DLD1 (cell line): ENCODE measurements around the gene CDH13.

Source experiments
- in situ Hi-C: cut with HindIII; loops from 2 replicates; pipeline ENCODE4 v1.10.0; 2017; ENCODE audit warnings: low sequenced_read_pairs

CDH13 gene

DNA sequence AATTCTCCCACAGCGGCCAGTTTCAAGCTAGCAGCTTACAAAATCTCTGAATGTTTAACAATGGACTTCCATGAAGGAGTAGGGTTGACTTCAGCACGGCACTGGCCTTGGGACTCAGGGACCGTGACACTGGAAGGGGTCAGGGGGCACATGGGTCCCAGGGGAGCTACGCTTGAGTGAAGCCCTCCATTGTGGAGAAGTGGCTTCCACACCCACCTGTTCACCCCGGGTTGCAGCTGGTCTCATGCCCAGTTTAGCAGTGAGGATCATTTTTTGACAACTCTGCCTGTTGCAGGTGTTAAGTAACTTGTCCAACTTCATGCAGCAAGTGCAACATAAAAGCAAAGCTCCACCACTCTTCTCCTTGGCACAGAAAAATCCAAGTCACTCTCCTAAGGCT is 510.2 kb downstream of the CDH13 start:
- in situ Hi-C loops: no loop called here

- in situ Hi-C loops: no loop called here
Observed at GRCh38 chr16:83137326-83137781, 510.6 kb downstream of the CDH13 start.

DNA sequence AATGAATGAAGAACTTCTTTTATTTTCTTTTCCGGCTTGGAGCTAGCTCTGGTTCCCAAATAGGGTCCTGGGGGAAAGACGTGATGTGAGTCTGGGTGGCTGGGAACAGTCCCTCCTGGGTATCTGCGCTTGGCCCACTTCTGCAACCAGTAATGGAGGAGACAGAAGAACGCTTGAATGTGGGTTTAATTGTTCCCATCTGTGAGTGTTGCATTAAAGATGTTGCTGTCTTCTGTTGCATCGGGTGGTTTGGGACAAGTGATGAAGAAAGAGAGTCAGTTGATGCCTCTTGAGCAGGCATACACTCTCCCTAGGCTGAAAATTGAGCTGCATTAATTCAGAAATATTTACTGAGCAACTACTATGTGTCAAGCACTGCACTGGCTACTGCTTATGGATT is 511.1 kb downstream of the CDH13 start:
- in situ Hi-C loops: no loop called here

GRCh38 chr16:83138512-83138911 is 511.7 kb downstream of the CDH13 start:
- in situ Hi-C loops: no loop called here

DNA sequence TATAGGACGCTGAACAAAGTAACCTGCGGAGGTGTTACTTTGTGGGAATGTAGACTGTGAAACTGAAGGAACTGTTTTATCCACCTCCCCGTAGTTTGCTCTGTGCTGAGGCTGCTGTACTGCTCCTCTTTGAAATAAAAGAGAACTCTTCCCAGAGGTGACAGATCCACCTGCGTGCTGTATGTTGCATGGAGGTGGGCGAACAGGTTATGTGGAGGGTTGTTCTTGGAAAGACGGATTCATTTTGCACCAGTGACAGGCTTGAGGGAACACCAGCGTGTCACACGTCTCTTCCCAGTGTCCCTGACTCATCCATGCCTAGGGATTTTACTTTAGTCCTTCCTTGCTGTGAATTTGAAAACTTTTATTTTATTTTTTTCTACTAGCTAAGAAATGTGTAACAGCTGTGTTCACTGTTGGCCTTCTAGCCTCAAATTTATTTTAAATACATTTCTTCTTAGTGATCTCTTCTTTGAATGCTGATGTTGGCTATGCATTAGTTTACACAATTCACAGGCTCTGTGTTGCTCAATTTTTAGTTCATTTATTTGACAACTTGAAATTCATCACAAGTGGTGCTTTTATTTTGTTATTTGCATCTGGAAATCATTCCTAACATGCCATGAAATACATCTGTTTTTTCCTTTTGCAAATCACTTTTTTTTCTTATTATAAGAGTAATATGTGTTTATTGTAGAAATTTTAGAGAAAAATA is 512.4 kb downstream of the CDH13 start:
- in situ Hi-C loops: no loop called here

DNA sequence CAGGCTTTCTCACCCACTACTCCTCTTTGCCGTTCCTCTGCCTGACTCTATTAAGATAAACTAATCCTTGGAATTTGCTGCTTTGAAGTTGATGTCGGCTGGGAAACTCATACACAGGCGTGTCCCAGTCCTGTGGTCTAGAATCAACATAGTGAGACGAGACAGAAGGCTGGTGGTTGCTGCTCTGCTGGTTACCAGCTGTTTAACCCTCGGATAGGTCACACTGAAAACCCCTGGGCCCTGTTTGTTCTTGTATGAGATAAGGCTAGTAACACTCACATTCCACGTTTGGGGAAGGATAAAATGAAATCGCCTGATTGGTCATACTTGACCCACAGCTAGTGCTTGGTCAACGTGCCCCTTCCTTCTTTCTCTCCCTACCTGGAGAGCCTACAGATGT is 517.0 kb downstream of the CDH13 start:
- in situ Hi-C loops: no loop called here

DNA sequence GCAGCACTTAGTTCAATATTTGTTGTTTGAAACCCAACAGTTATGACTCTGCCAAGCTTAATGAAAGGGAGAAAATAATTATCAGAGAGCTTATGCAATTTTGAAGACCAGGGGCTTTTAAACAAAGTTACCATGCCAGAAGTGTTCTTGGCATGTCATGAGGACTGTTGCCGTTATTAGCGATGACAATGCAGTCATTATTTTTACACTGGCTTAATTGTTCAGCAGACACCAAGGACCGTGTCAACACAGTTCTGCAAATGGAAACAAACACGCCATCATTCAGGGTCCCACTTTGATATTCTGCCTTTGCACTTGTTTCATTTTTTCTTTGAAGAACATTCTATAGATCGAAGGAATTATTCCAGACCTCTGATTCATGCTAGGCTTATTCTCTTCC is 518.5 kb downstream of the CDH13 start:
- in situ Hi-C loops: no loop called here

GRCh38 chr16:83147244-83147643 is 520.5 kb downstream of the CDH13 start:
- in situ Hi-C loops: no loop called here

DNA sequence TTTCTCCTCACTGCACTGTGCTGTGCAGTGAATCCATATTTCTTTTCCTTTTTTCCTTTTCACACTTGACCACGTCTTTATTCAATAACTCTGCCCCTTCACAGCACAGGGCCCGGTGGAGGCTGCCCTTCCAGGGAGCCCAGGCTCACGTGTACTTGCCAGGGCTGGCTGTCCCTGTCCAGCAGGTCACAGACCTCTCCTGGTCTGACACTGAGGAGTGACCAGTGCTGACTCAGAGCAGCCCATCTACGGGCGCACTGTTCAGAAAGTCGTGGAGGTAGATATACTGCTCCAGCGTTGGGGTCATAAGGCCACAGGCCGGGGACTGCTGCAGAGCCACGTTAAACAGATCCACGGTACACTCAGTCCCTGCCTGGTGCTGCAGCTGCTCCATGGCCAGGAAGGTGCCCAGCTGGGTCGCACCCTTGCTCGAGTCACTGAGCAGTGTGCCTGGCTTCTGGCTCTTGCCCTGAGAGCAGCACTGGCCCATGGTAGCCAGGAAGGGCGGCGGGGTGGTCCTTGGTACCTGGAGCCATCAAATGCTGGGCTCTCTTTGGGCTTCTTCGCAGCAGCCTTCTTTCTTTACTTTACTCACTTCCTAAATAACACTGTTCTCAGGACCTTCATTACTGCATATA is 531.7 kb downstream of the CDH13 start:
- in situ Hi-C loops: no loop called here

DNA sequence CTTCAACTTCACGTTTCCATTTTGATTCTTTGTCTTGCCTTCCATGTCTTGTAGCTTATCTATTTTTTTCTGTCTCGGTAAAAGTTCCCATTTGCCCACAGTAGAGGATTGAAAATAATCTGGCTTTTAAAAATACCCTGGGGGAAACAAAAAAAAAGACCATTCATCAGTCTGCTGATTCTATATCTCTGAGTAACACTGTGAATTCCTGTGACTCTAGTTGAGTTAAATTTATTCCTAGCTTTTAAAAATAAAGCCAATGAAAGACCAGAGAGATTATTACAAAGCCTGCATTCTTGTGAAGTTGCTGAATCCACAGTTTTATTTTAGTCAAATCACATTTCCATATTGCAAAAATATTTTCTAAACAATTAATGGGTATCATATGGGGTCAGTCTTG is 532.3 kb downstream of the CDH13 start:
- in situ Hi-C loops: no loop called here

DNA sequence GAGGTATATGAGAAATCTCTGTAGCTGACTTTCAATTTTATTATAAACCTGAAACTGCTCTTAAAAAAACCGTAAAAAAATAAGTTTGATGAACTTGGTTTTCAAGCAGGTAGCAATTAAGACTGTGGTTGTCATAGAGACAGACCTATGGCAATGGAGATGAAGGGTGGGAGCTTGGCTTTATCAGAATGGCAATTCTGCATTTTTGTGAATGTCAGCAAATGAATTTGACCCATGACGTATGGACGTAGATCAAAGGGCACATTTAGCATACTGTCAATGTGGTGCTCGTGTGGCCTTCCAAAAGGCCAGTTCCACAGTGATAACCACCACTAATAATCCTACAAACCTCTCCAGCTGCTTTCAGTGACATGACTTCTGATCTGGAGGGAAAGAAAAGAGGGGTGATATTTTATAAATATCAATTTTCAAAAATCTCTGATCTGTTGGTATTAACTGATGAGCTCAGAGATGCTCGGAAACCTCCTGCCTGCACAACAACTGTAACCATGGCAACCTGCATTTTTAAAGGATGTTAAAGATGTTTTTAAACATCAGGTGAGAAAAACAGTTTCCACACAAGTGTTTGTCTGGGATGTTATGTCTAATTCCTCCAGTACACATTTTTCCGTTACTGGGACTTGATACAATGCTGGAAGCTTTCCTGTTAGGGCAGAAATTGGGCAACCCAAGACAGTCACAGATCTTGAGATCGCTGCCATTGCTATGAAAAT is 533.7 kb downstream of the CDH13 start:
- in situ Hi-C loops: no loop called here

- in situ Hi-C loops: no loop called here
Observed at GRCh38 chr16:83162791-83163190, 536.0 kb downstream of the CDH13 start.

DNA sequence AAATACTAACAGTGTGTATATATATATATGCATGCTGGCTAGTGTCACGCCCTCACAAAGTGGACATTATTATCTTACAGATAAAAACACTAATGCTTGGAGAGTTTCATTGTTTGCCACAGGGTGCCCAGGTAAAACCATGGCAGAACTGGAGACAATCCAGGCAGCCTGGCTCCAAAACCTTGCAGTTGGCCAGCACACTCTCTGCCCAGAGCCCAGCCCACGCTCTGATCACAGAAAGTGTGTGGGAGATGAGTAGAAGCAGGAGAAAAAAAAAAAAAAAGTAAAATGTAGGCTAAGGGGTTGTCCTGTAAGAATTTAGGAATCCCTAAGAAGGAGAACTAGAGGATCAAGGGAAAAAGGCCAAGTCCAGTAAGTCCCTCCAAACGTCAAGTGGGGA is 538.0 kb downstream of the CDH13 start:
- in situ Hi-C loops: no loop called here

DNA sequence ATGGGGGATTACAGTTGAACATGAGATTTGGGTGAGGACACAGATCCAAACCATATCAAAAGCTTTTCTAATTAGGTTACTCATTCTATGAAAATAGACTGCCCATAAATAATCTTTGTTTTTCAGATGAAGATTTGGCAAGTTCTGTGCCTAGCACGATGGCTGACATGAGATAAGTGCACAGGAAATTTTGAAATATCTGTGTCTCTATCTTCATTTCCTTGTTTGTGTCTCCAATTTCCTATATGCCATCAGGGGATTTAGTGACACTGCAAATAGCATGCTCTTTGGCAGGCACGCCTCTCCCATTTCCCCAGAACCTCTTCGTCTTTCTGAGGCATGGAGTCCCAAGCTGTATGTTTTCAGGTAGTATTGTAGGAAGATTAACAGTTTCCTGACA is 544.6 kb downstream of the CDH13 start:
- in situ Hi-C loops: no loop called here

DNA sequence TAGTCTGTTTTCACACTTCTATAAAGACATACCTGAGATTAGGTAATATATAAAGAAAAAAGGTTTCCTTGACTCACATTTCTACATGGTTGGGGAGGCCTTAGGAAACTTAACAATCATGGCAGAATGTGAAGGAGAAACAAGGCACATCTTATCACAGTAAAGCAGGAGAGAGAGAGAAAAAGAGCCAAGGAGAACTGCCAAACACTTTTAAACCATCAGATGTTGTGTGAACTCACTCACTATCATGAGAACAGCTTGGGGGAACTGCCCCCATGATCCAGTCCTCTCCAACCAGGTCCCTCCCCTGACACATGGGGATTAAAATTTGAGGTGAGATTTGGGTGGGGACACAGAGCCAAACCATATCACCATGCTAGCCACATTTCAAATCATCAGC is 547.9 kb downstream of the CDH13 start:
- in situ Hi-C loops: no loop called here

GRCh38 chr16:83176802-83177201 is 550.0 kb downstream of the CDH13 start:
- in situ Hi-C loops: no loop called here

DNA sequence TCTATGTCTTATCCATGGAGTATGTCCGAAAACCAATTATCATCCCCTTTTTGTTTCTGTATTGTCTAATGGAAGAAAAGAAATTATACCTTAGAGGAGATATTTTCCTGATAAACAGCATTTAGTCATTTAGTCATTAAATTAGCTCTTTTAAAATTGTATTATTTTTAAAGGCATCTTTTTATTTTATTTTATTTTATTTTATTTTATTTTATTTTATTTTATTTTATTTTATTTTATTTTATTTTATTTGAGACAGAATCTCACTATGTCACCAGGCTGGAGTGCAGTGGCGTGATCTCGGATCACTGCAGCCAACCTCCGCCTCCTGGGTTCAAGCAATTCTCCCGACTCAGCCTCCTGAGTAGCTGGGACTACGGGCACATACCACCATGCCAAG is 559.1 kb downstream of the CDH13 start:
- in situ Hi-C loops: no loop called here

GRCh38 chr16:83187405-83187804 is 560.6 kb downstream of the CDH13 start:
- in situ Hi-C loops: no loop called here

- in situ Hi-C loops: no loop called here
Observed at GRCh38 chr16:83196796-83197195, 570.0 kb downstream of the CDH13 start.

DNA sequence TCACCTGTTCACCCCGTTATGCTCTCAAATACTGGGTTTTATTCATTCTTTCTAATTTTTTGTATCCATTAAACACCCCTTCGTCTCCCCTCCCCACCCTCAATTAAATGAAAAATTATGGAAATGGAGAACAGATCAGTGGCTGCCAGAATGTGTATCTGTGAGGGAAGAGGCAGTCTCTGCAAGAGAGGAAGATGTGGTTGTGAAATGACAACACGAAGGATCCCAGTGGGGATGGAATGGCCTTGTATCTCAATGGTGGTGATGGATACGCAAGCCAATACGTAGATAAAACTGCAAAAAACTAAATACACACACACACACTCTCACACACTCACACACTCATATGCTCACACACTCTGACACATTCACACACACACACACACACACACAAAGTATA is 570.7 kb downstream of the CDH13 start:
- in situ Hi-C loops: no loop called here

- in situ Hi-C loops: no loop called here
Observed at GRCh38 chr16:83198977-83199376, 572.2 kb downstream of the CDH13 start.
